GM23248 (cell line): ENCODE results near the gene MTURN. TPM values are rescaled to one million over a fixed set of nuclear protein-coding genes. Genes with fewer than 3 reads are reported as not detected.

ENCODE experiments used
- DNase-seq: peaks from one replicate; pipeline ENCODE4 v3.0.0-alpha.2; 2015
- H2AFZ ChIP-seq: fragments of 200-600 bp; sonication (generic); 2 replicates; pipeline ENCODE4 v1.6.1; 2016; ENCODE audit warnings: antibody characterized with exemption
- H3F3A ChIP-seq: fragments of 200-600 bp; sonication (generic); 2 replicates; pipeline ENCODE4 v1.6.1; 2016; ENCODE audit warnings: mild to moderate bottlenecking, antibody characterized with exemption, mixed run types; ENCODE audit not compliant: insufficient read depth
- H3K27ac ChIP-seq: fragments of 200-600 bp; sonication (generic); 2 replicates; pipeline ENCODE4 v1.5.1; 2016; ENCODE audit warnings: mild to moderate bottlenecking
- H3K27me3 ChIP-seq: fragments of 200-600 bp; sonication (generic); replicated peaks from 2 replicates; pipeline ENCODE4 v1.6.1; 2016; ENCODE audit warnings: mild to moderate bottlenecking; ENCODE audit not compliant: insufficient read depth
- H3K36me3 ChIP-seq: fragments of 200-600 bp; sonication (generic); 2 replicates; pipeline ENCODE4 v1.6.1; 2016; ENCODE audit warnings: low read depth, mild to moderate bottlenecking
- H3K4me1 ChIP-seq: fragments of 200-600 bp; sonication (generic); 2 replicates; pipeline ENCODE4 v1.6.1; 2016; ENCODE audit warnings: mild to moderate bottlenecking; ENCODE audit not compliant: insufficient read depth
- H3K4me2 ChIP-seq: fragments of 200-600 bp; sonication (generic); one replicate; pipeline ENCODE4 v1.6.1; 2016; ENCODE audit warnings: mild to moderate bottlenecking; ENCODE audit not compliant: unreplicated experiment
- H3K4me3 ChIP-seq: fragments of 200-600 bp; sonication (generic); 2 replicates; pipeline ENCODE4 v1.5.1; 2016; ENCODE audit warnings: mild to moderate bottlenecking
- H3K79me2 ChIP-seq: fragments of 200-600 bp; sonication (generic); 2 replicates; pipeline ENCODE4 v1.6.1; 2016; ENCODE audit warnings: mild to moderate bottlenecking; ENCODE audit not compliant: insufficient read depth
- H3K9ac ChIP-seq: fragments of 200-600 bp; sonication (generic); 2 replicates; pipeline ENCODE4 v1.6.1; 2016; ENCODE audit warnings: mild to moderate bottlenecking
- H3K9me2 ChIP-seq: fragments of 200-600 bp; sonication (generic); 2 replicates; pipeline ENCODE4 v1.6.1; 2016; ENCODE audit warnings: mixed run types, mild to moderate bottlenecking, moderate library complexity; ENCODE audit not compliant: insufficient read depth
- H3K9me3 ChIP-seq: fragments of 200-600 bp; sonication (generic); one replicate; pipeline ENCODE4 v1.6.1; 2017; ENCODE audit warnings: low read depth
- H4K20me1 ChIP-seq: fragments of 200-600 bp; sonication (generic); 2 replicates; pipeline ENCODE4 v1.6.0; 2016; ENCODE audit not compliant: insufficient read depth
- EZH2 ChIP-seq: fragments of 200-600 bp; sonication (generic); IDR thresholded peaks from 2 replicates; pipeline ENCODE4 v1.6.1; 2018; ENCODE audit warnings: antibody characterized with exemption, mild to moderate bottlenecking; ENCODE audit not compliant: insufficient read depth, poor library complexity, severe bottlenecking
- EZH2phosphoT487 ChIP-seq: fragments of 200-600 bp; sonication (generic); IDR thresholded peaks from 2 replicates; pipeline ENCODE4 v1.6.1; 2018; ENCODE audit warnings: antibody characterized with exemption, moderate library complexity, mild to moderate bottlenecking, low read depth; ENCODE audit not compliant: insufficient read depth
- WGBS, 2 experiments: methylation state at CpG; one replicate each; pipeline ENCODE4 v1.1.6; 2015 to 2017; ENCODE audit warnings: low lambda C conversion rate in 2 of 2, low coverage in 1 of 2; ENCODE audit errors: missing lambda C conversion rate in 2 of 2; 5-methylcytosine and 5-hydroxymethylcytosine counted together
- in situ Hi-C: fragments of 300-500 bp; cut with MboI; formaldehyde crosslinking; loops from 2 replicates; pipeline ENCODE4 v1.15.0; 2020
- polyA plus RNA-seq: library from polyadenylated mRNA; unstranded; fragments of >200 nt; fragmentation: Nextera tagmentation; extraction: Ambion mirVana; gene quantifications from 2 replicates; pipeline ENCODE4 v1.2.1, GENCODE V29; 2016
- total RNA-seq: library from RNA; depleted of rRNA; stranded (reverse); fragments of >200 nt; shearing (Covaris generic); gene quantifications from 2 replicates; pipeline ENCODE4 v1.2.3, GENCODE V29; 2014

The MTURN gene
- total and polyA plus RNA-seq, 2 experiments from 2014 or later, result 15.9 to 22.5 TPM

- WGBS, 2 experiments, result 95 to 98% methylated on average over 5 of the region's 5 CpGs
- no peaks in the 10 kb centered on the region for H3K27me3 ChIP-seq
- no peak overlapping the region for H3K9ac ChIP-seq
- H2AFZ ChIP-seq, result no peak overlapping the region
- H4K20me1 ChIP-seq, result no peaks in the 10 kb centered on the region
- H3K4me2 ChIP-seq, result no peak overlapping the region
- DNase-seq, result no peak
- H3K36me3 ChIP-seq, result no peaks in the 10 kb centered on the region
- in situ Hi-C loops, result no loop called here
- TF ChIP-seq EZH2 (no peak), EZH2phosphoT487 (no peak)
- H3K9me2 ChIP-seq, result no peaks in the 10 kb centered on the region
- no peak overlapping the region for H3K27ac ChIP-seq
- peaks cover 26% of the 10 kb centered on the region for H3F3A ChIP-seq
- no peak overlapping the region for H3K4me3 ChIP-seq
- peaks cover 37% of the 10 kb centered on the region for H3K4me1 ChIP-seq
- no peaks in the 10 kb centered on the region for H3K9me3 ChIP-seq
- no peaks in the 10 kb centered on the region for H3K79me2 ChIP-seq
Observed at GRCh38 chr7:30177186-30177585, 42.4 kb downstream of the MTURN start.

DNA sequence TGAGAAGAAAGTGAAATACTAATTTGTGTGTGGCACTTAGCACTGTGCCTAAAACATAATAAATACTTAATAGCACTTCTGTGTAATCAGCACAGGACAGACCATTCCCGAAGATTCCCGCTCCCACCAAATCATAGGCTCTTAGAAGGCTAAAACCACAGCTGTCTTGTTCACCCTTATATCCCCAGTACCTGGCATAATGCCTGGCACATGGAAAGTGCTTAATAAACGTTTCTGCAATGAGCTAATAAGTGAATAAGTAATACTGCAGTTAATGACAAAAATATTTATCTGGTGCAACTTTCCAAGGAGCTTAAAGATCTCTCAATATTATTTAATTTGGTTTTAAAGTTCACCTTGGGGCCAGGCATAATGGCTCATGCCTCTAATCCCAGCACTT lies 43.2 kb downstream of the MTURN start:
- H3F3A ChIP-seq, result peaks cover 20% of the 10 kb centered on the region
- 47 to 57% methylated on average over 3 of the region's 3 CpGs for WGBS, 2 experiments
- H3K9me2 ChIP-seq, result no peaks in the 10 kb centered on the region
- H3K4me1 ChIP-seq, result peaks cover 32% of the 10 kb centered on the region
- no peak overlapping the region for H3K4me2 ChIP-seq
- H3K9me3 ChIP-seq, result no peaks in the 10 kb centered on the region
- in situ Hi-C loops, result no loop called here
- no peak overlapping the region for H3K9ac ChIP-seq
- no peak overlapping the region for H2AFZ ChIP-seq
- no peaks in the 10 kb centered on the region for H3K79me2 ChIP-seq
- TF ChIP-seq EZH2, result no peak
- no peak for TF ChIP-seq EZH2phosphoT487
- no peak overlapping the region for H3K4me3 ChIP-seq
- H3K27ac ChIP-seq, result no peak overlapping the region
- no peaks in the 10 kb centered on the region for H3K27me3 ChIP-seq
- no peaks in the 10 kb centered on the region for H4K20me1 ChIP-seq
- no peak for DNase-seq
- no peaks in the 10 kb centered on the region for H3K36me3 ChIP-seq

- H3K4me1 ChIP-seq, result peaks cover 23% of the 10 kb centered on the region
- H2AFZ ChIP-seq, result no peak overlapping the region
- H3K27ac ChIP-seq, result no peak overlapping the region
- no peak for DNase-seq
- no peaks in the 10 kb centered on the region for H3K9me2 ChIP-seq
- TF ChIP-seq EZH2phosphoT487 (no peak), EZH2 (no peak)
- no peaks in the 10 kb centered on the region for H3K79me2 ChIP-seq
- no peaks in the 10 kb centered on the region for H4K20me1 ChIP-seq
- H3K4me2 ChIP-seq, result no peak overlapping the region
- peaks cover 13% of the 10 kb centered on the region for H3F3A ChIP-seq
- H3K27me3 ChIP-seq, result no peaks in the 10 kb centered on the region
- no peak overlapping the region for H3K9ac ChIP-seq
- H3K4me3 ChIP-seq, result no peak overlapping the region
- 69 to 74% methylated on average over 3 of the region's 3 CpGs for WGBS, 2 experiments
- H3K9me3 ChIP-seq, result no peaks in the 10 kb centered on the region
- in situ Hi-C loops, result no loop called here
- no peaks in the 10 kb centered on the region for H3K36me3 ChIP-seq
Observed at GRCh38 chr7:30178748-30179436, 44.1 kb downstream of the MTURN start.

DNA sequence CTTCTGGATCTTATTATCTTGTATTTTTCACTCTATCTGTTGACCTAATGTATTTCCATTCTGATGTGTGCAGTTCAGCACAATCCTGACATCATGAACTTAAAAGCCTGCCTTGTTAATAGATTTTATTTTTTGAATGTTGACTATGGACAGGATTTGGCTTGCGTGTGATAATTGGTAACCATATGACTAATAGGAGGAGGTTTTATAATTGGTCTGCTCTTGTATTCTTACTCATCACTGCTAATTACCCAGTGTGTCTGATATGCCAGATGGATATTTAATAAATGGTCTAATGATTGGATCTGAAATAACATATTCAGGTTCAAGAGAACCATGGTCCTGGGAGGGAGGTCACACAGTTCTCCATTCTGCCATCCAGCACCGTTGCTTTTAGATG lies 45.9 kb downstream of the MTURN start:
- H3K4me3 ChIP-seq, result no peak overlapping the region
- TF ChIP-seq EZH2phosphoT487 (no peak), EZH2 (no peak)

More for the DNA sequence above, 45.9 kb downstream of the MTURN start:
- H3K27ac ChIP-seq, result no peak overlapping the region
- H3K9me3 ChIP-seq, result no peaks in the 10 kb centered on the region
- H4K20me1 ChIP-seq, result no peaks in the 10 kb centered on the region
- H2AFZ ChIP-seq, result no peak overlapping the region
- no peaks in the 10 kb centered on the region for H3K36me3 ChIP-seq
- no peak overlapping the region for H3K9ac ChIP-seq
- H3K4me1 ChIP-seq, result peaks cover 19% of the 10 kb centered on the region; the same call in 1 of the 2 replicates
- in situ Hi-C loops, result no loop called here
- peaks cover 3% of the 10 kb centered on the region; the same call in 1 of the 2 replicates for H3F3A ChIP-seq
- no peak for DNase-seq
- H3K79me2 ChIP-seq, result no peaks in the 10 kb centered on the region
- no peaks in the 10 kb centered on the region for H3K27me3 ChIP-seq
- H3K9me2 ChIP-seq, result no peaks in the 10 kb centered on the region
- H3K4me2 ChIP-seq, result no peak overlapping the region
- WGBS, 2 experiments, result 25 to 31% methylated on average over 2 of the region's 2 CpGs
